DMS153 (cell line): ENCODE data around the gene TBC1D22A.

Experiments used
- DNase-seq: peaks from one replicate; lab custom pipeline; 2025; lab: John Stamatoyannopoulos, UW

The TBC1D22A gene

GRCh38 chr22:46934746-46935491, 172.5 kb downstream of the TBC1D22A start:
- no peak for DNase-seq

GRCh38 chr22:46935506-46936377, 173.3 kb downstream of the TBC1D22A start:
- DNase-seq = no peak

DNA sequence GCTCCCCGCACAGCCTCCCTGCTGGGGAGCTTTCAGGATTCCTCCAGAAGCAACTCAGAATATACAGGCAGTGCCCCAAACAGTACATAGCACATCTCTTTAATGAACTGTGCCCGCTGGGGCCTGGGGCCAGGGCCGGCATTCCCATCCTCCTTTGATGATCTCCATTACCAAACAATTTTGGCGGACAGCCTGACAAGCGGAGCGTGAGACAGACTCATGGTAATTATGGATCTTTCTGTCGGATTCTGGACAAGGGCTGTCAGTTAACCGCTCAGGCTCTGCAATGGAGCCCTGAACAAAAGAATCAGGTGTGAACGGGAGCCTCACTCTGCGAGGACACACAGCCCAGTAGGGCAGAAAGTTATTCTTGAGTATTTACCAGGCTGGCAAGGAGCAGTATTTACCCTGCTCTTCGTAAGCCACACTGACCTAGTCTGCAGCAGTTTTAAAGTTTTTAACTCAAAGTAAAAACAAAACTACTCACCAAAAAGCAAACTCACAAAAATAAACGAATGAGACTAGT, 174.0 kb downstream of the TBC1D22A start:
- DNase-seq = no peak

GRCh38 chr22:46937185-46937584, 174.7 kb downstream of the TBC1D22A start:
- no peak for DNase-seq

DNA sequence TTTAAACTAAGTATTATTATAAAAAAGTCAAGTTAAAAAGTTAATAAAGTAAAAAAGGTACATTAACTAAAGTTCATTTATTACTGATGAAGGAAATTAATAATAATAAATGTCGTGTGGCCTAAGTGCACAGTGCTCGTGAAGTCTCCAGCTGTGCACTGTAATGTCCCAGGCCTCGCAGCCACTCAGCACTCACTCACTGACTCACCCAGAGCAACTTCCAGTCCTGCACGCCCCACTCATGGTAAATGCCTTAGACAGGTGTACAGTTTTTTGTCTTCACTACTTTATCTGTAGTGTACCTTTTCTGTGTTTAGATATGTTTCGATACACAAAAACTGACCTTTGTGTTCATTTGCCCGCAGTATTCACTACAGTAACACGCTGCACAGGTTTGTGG, 175.5 kb downstream of the TBC1D22A start:
- DNase-seq = no peak

GRCh38 chr22:46941968-46942798, 179.7 kb downstream of the TBC1D22A start:
- no peak for DNase-seq

DNA sequence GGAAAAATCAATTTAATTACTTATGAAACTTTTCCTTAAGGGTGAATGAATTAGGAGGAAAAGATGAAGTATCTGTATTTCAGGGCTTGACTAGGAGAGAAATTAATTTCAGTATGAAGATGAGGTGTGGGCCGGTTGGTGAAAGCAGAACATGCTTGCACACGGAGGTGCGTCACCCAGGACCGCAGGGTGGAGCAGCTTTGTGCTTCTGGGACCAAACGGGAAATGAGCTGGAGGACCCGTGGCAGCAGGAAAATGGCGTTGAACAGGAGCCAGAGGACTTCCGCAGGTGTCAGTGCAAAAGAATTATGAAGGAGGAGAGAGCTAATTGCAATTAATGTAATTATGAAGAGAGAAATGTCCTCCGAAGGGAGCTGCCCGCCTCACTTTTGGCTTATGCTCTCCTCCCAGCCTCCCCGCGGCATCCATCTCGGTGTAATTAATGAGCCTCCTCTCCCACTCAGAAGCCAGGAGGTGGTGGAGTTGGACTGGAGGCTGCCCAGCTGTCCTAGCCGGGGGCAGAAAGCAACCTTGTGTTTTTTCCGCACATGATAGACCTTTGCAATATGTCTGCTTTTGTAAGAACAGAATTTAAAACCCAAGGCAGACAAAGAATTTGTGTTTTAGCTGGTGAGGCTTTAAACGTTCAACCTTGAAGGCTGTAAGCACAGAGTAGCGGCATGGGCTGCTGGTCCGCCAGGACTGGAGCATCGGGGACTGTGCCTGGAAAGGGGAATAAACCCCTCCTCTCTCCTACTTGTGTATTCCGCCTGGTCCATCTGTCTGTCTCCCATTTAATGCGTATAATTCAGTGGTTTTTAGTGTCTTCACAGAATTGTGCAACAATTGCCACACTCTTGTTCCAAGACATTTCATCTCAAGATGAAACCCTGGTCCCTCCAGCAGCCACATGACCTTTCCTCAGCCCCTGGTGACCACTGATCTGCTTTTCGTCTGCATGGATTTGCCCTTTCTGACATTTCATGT, 180.6 kb downstream of the TBC1D22A start:
- no peak for DNase-seq

DNA sequence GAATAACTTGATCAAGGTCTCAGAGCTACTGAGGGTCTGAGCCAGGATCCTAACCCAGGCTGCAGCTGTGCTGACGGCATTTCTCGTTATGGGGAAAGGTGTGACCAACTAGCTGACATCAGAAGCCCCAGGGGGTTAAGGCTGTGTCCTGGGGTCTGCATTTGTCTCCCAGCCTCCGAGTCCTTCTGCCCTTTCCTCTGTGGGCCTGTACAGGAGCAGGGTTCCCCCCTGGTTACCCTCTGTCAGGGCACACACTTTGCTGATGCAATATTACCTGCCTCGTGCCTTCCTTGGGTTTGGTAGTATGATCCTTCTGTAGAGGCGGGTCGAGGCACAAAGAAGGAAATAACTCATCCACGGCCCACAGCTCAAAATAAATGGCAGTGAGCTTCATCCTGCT, 183.0 kb downstream of the TBC1D22A start:
- DNase-seq = no peak

DNA sequence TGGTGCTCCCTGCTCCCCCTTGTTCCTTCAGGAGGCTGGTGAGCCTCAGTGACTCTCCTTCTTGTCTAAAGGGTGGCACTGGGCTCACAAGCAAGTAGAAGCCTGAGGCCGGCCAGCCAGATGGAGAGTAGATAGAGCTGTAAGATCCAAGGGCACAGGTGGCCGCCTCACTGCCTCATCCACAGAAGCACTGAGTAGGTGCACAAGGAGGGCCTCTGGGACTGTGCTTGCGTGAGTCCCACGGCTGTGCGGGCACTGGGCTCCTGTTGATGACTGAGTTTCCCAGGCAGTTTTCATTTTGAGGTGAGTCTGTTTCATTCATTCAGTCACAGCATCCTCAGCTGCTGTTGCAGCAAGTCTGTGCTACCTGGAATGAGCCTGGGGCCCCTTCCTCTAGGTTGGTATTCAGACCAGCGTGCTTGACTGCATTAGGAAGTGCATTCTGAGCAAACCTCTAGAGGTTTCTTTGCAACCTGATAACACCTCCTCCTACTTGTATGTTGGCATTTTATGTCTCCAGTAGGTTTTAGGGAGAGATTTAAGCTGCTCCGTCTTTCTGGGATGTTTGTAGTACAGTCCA, 184.0 kb downstream of the TBC1D22A start:
- no peak for DNase-seq

- no peak for DNase-seq
These were observed 185.2 kb downstream of the TBC1D22A start for GRCh38 chr22:46947516-46948257.

GRCh38 chr22:46948411-46949144, 186.1 kb downstream of the TBC1D22A start:
- DNase-seq = no peak

GRCh38 chr22:46951350-46951749, 188.9 kb downstream of the TBC1D22A start:
- no peak for DNase-seq

- no peak for DNase-seq
These were observed 189.5 kb downstream of the TBC1D22A start for GRCh38 chr22:46951973-46952372.

- no peak for DNase-seq
These were observed 191.7 kb downstream of the TBC1D22A start for GRCh38 chr22:46953968-46954765.

GRCh38 chr22:46954781-46955180, 192.3 kb downstream of the TBC1D22A start:
- DNase-seq = no peak

GRCh38 chr22:46956498-46957215, 194.2 kb downstream of the TBC1D22A start:
- DNase-seq = no peak

DNA sequence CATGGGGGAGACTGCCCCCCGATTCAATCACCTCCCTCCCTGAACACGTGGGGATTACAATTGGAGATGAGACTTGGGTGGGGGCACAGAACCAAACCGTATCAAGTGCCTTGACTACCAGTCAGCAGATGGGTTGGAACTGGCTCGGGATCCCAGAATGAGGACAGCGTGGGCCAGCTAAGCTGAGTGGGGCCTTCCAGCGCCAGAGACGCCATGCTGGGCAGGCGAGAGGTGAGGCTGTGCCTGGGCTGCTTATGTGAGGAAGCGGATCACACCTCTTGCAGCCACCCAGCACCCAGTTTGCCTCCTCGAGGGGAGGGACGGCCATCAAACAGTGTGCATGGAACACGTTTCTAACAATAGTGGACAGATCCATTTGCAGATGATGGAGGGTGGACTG, 195.1 kb downstream of the TBC1D22A start:
- no peak for DNase-seq

DNA sequence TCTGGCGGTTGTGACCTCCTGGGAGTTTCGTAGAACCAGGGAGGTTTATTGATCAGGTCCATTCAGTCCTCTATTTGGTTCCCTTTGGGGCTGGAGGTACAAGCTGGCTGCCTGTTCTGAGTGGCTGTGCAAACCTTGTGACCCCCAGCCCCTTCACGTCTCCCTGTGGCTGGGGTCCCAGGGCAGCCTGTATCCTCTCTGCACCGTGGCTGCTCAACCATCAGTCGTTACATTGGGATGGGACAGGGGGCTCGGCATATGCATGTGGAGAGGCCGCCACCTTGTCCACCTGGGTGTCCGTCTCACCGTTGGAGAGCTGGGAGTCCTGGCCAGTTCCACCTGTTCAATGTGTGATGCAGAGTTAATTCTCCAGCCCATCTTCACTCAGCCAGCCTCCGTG, 195.7 kb downstream of the TBC1D22A start:
- DNase-seq = no peak
